NCI-H187 treated with DMSO at 0.1 percent for 48 hours (cell line): ENCODE measurements around the gene DPYSL5.
A peak's percentile ranks its signal among the peaks of the same experiment; 100 is the strongest.
"Not testable (repeated sequence)": the region's sequence is repeated elsewhere in the genome, so short reads cannot be mapped to it uniquely, and the experiment has no call there.

Source experiments
- DNase-seq: peaks from one replicate; lab custom pipeline; 2025; lab: John Stamatoyannopoulos, UW

The DPYSL5 gene

DNA sequence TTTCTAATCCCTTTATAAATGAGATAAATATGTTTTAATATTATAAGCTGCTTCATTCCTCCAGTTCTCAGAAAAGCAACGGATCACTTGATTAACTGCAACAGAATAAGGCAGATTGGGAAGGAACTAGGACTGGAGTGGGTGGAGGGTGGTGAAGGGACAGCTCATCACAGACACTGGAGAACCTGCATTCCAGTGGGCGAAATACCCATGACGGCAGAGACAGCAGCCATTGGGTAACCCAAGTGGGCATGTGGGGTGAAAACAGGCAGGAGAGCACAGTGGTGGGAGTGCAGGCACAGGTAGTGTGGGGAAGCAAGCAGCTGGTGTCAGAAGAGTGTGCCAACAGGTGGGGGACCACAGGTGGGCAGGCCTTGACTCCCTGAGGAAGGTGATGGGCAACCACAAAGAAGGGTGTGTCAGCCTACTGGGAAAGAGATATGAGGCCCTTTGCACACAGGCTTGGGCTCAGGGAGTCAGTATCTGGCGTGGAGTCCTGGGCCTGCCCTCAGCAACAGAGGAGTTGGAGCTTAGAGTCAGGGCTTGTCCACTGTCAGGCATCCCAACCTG is 27.2 kb downstream of the DPYSL5 start:
- no peak for DNase-seq

DNA sequence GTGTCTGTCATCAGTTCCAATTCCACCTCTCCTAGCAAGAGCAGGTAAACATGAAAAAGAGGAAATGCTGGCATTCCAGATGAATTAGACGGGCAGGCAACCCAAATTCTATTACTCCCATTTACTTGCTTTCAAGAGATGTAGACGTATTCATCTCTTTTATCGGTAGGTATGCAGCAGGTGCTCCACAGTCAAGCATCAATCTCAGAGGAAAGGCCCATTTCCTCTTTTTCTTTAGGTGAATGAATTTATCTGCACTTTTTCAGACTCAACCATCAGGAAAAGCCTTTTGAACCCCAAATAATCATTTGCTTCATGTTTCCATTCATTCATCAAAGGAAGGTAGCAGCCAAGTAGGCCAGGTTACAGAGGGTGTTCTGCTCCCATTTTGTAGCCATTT is 27.9 kb downstream of the DPYSL5 start:
- no peak for DNase-seq

DNA sequence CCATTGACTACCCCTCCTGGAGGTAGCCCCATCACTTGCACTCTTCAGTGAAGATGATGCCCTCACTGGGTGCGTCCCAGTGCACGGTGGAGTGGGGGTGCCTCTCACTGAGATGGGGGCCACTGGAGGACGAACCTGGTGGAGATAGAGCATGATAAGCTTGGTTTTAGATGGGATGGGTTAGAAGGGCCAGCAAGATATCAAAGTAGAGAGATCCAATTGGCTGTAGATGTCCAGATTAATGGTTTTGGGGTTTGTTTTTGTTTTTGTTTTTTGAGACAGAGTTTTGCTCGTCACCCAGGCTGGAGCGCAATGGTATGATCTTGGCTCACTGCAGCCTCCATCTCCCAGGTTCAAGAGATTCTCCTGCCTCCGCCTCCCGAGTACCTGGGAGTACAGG is 28.3 kb downstream of the DPYSL5 start:
- DNase-seq = no peak

DNA sequence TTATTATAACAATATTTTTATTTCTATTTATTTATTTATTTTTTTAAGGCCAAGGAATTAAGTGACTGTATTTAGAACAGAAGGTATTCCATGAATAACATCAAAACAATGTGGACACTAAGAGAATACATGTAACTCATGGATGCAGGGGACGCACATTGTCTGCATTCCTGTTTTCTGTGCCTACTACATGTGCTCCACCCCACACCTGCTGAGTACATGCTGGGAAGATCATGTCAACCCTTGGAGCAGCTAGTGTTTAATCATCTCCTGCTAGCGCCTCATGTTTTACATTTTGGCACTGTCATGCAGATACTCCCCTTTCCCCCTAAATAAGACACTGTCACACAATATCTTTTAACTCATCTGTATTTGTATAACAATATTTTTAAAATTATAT is 29.3 kb downstream of the DPYSL5 start:
- DNase-seq = no peak

DNA sequence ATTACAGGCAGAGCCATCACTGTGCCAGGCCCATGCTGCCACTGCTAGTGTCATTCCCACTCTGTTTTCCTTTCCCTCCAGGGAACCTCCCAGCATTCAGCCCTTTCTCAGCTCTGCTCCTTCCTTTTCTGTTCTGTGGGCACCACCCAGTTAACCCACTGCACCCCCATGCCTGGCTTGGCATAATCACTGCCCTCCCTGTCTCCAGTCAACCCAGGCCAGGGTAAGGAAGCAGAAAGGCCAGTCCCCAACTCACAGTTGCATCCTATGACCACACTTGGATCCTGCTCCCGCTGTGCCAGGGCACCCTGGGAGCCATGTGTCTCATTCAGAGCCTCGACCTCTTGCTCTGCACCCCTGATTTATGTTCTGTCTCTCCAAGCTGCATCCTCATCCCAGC is 32.2 kb downstream of the DPYSL5 start:
- DNase-seq = no peak

DNA sequence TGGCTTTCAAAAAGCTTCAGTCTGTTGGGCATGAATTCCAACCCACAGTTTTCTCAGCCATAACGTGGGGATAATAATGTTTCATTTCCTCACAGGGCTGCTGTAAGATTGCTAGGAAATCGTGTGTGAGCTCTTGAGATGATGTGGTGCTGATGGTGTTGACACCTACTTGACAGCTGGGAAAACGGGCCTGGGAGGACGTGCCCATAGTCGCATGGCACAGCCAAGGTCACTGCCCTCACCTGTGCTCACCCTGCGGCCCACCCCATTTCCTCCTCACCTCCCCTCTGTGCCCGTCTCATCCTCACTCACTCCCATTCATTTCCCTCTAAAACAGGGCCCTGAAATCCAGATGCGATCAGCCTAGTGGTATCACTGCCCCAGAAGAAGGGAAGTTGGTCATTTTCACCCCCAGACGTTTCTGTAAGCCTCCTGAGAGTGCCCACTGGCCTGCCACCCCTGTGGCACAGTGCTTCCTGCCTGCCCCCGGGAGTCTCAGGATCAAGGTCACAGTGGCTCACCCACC is 33.0 kb downstream of the DPYSL5 start:
- DNase-seq = no peak

DNA sequence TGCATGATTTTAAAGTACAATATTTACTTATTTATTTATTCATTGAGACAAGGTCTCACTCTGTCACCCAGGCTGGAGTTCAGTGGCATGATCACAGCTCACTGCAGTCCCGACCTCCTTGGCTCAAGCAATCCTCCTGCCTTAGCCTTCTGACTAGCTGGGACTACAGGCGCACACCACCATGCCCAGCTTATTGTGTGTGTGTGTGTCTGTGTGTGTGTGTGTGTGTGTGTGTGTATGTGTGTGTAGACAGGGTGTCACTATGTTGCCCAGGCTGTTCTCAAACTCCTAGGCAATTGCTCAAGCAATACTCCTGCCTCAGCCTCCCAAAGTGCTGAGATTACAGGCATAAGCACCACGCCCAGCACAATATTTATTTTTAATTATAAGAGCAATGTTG is 34.3 kb downstream of the DPYSL5 start:
- DNase-seq = not testable (repeated sequence)

DNA sequence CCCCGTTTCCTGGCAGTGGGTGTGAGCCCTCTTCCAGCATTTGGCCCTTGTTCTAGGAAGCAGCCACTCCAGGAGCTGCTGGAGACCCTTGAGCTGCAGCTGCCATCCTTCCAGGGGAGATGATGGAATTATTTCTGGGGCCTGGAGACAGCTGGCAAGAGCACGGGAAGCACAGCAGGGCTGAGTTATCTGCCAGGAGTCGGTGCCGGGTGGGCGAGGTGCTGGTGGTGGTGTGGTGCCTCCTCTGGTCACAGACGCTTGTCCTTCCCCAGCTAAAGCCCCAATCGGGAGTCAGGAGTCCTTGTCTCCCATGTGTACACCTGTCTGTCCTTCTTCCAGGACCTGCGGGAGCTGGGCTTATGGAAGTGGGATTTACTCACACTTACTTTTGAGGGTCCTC is 36.0 kb downstream of the DPYSL5 start:
- DNase-seq = no peak

DNA sequence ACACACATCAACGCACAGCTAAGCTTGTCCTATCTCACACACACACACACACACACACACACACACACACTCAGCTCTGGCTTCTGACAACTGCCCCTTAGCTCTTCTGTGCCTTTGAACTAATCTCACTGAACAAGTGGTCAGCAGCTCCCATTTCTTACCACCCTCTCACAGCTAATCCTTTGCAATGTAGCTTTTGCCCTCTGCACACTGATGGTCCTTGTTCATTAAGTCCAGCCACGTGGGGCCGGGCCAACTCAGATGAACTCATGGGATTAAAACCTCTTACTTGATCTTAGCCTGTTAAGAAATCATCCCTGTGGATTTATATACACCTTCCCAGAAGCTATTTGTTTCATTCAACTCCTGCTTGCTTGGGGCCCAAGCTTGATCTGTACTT is 36.6 kb downstream of the DPYSL5 start:
- no peak for DNase-seq

DNA sequence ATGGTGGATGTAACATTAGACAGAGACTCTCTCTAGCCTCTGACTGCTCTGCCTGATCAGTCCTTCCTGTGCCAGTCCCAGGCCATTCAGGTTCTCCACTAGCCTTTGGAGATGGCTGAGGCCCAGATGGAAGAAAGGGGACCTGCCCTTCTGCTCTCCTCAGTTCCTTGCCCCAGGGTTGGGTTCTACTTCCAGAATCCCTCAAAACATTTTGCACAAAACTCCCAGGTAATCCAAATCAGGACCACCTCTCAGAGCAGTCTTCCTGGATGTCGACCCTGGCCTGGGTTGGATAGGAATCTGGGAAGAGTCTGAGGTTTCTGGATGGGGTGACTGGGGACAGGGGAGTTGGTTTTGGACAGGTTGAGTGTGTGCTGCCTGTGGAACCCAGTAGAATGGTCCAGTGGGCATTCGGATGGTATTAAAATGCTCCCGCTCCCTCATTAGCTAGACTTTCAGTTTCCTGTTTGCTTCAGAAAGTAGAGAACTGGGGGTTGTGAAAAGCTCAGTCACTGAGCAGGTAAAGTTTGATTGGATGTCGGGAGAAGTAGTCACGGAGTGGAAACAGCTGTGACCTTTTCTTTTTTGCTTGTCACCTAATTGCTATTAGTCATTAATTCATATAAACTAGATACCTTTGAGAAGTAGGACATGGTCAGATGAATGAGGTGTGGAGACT is 37.9 kb downstream of the DPYSL5 start:
- DNase-seq = no peak

DNA sequence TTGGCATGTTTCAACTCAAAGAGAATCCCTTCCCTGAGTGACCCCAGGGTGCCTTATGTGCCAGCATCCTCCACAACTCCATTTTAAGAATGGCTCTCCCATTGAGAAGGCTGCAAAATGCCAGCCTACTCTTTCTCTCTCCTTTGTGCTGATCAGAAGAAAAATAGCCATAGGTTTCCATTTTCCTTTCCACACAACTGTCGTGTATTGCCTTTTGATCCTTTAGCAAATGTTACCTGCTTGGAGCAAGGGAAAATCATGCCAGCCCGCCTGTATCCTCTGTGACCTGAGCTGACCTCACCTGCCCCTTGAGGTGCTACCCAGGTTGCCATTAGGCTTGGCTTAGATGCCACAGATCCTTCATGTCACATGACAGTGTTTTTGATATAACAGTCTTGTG is 38.8 kb downstream of the DPYSL5 start:
- DNase-seq = no peak

DNA sequence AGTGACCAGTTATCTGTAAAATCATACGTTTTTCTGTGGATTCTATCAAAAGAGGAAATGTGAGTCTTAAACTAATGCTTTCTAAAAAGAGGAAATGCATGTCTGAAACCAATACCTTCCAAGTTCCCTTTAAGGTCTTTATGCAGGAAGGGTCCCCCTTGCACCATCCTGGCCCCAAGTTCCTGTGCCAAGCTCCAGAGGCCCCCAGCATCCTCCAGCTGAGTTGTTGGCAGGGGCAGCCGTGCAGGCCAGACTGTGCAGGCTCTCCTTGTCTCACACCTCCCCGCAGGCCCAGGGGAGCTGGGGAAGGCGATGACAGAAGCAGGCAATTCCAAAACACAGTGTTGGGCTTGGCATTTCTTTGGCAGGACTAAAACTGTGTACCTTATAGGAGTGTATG is 39.2 kb downstream of the DPYSL5 start:
- no peak for DNase-seq

DNA sequence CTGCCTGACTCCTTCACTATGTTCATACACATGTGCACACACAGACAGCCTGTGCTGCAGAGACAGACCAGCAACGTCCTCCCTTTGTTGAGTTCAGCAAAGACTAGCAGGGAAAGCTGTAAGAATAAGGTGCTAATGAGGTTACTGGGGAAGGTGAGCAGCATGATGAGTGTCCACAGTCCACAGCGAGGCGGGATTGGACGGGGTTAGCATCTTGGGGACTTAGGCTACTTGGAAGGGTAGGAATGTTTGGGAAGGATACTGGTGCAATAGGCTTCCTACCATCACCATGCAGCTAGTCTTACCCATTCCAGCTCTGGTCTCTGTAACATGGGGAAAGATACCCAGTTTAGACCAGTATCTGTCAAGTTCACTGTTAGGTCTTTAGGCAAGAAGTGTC is 41.9 kb downstream of the DPYSL5 start:
- no peak for DNase-seq

DNA sequence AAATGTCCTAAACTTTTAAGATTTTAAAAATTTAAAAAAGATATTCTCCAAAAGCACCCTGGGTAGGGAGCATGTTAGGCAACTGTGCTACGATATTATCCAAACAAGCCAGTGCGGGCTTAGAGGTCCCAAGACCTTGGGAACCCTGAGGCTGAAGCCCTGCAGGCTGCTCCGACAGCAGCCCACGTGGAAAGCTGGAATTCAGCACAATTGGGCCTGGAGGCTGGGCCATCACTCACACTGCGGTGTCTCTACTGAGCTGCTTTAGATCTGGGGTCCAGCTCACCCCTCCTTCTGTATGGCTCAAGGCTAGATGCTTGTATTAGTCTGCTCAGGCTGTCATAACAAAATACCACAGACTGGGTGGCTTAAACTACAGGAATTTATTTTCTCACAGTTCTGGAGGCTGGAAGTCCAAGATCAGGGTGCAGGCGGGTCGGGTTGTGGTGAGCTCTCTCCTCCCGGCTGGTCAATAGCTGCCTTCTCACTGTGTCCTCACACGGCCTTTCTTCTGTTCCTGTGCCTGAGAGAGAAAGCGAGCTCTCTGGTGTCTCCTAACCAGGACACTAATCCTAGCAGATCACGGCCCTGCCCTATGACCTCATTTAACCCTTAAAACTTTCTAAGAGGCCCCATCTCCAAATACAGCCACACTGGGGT is 42.5 kb downstream of the DPYSL5 start:
- no peak for DNase-seq

DNA sequence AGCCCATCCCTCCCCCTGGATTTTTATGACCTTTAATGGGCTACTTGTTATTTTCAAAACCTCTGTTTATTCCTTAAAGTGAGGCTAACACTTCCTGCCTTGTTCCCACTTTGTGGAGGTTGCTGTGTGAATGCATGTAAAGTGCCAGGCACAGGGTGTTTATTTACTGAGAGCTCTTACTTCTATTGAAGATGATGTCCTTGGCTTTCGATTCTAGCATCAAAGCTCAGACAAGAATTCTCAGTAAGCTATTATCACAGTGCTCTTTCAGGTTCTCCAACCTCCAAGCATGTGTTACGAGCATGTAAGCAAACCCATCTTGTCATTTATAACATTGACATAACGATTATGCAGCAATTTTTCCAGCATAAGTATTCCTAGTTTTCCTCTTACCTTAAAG is 44.2 kb downstream of the DPYSL5 start:
- peak; percentile 86 for DNase-seq

DNA sequence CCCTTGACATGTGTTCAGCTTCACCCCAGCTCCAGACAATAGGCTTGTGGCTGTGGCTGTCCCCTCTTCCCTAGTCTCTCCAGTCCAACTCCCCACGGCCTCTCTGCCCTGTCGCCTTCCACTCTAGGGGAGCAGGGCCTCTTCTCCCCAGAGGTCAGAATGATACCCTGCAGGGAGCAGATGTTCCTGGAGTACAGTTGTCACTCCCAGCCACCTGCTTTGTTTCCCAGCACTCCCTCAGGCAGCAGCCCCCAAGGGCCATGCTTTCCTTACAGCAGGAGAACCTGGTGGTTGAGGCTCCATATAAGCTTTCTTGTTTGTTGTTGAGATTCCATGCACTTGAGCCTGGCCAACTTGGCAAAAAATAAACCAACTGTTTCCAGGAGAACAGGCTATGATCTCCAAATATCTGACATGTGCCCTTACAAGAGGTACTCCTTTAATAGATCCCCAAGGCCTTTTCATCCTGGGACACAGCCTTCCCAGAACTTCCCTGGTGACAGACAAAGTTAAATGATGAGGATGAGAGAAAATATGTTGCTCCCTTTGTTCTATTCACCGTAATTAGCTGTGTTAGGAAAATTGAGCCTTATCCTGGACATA is 45.1 kb downstream of the DPYSL5 start:
- DNase-seq = peak; percentile 21

DNA sequence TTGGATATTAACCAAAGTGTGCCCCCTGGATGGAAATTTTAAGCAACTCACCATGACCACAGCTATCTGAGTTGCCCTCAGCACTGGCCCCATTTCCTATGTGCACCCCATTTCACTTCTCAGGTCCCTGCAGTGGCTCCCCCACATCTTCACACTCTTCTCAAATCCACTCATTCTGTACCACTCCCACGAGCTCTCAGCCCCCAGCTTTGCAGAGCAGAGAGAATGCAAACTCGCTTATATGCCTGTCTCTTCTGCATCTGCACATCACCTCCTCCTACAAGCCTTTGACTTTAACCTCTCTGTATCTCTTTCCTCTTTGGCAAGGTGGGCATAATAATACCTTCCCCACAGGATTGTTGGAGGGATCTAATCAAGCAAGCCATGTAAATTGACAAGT is 46.2 kb downstream of the DPYSL5 start:
- no peak for DNase-seq

DNA sequence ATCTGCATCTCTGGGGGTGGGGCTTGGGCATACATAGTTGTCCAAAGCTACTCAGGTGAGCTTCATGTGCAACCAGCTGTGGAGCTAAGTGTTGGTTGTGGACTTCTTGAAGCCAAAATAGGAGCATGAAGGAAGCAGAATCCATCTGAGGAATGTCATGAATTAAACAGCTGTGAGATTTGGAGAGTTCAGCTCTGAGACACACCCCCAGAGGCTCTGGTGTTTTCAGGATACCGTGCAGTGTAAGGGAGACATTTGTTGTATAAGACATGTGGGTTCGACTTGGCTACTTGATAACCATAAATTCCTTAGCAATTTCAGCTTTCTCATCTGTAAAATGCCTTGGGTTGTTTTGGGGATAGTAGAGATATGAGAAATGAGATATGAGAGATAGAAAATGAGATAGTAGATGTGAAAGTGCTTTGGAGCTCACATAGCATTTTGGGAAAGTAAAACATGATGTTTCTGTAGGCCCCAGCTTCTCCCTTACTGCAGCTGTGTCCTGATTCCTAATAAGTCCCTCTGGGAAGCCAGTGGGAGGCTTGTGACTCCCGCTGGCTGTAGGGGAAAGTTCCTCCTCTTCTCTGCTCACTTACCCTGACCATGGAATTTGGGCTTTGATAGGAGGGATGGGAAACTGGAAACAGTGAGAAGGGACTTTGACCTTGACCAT is 50.0 kb downstream of the DPYSL5 start:
- DNase-seq = no peak

DNA sequence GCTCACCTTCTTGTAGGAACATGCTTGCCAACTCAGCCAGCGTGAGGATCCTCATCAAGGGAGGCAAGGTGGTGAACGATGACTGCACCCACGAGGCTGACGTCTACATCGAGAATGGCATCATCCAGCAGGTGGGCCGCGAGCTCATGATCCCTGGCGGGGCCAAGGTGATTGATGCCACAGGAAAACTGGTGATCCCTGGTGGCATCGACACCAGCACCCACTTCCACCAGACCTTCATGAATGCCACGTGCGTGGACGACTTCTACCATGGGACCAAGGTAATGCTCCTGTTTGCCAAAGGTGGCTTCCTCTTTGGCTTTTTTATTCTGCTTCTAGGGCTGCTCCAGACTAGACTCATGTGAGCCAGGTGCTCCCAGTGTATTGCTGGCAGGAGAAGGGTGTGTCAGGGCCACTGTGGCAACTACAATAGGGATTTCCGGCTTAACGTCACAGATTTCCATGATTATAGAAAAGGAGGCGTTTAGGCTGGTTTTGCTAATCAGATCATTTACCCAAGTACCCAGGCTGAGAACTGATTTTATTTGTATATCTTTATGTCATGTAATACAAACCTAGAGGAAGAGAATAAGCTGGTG is 50.6 kb downstream of the DPYSL5 start:
- no peak for DNase-seq

DNA sequence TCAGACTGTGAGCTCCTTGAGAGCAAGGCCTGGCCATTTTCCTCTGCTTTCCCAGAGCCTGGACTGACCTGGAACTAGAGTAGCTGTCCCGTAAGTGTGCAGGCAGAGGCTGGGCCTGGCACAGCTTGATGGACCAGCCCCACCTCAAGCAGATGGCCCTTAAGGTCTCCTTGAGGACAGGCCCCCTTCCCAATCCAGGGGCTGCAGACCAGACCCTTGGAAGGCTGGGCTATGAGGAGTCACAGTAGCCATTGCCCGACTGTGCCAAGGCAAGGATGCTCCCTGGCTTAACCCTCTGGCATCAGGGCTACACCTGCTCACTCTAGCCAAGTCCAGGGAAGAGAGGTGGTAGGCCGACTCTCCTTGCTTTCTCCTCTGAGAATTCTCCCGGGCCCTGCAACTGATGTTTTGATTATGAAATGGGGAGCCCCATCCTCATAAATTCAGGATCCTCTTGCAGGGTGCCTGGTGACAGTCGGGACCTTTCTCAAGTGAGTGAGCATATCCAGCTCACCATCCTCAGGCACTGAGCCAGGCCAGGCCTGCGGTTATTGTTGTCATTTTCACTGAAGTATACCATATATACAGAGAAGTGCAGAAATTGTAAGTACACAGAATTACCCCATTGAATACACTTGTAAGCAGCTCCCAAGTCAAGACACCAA is 51.7 kb downstream of the DPYSL5 start:
- no peak for DNase-seq

DNA sequence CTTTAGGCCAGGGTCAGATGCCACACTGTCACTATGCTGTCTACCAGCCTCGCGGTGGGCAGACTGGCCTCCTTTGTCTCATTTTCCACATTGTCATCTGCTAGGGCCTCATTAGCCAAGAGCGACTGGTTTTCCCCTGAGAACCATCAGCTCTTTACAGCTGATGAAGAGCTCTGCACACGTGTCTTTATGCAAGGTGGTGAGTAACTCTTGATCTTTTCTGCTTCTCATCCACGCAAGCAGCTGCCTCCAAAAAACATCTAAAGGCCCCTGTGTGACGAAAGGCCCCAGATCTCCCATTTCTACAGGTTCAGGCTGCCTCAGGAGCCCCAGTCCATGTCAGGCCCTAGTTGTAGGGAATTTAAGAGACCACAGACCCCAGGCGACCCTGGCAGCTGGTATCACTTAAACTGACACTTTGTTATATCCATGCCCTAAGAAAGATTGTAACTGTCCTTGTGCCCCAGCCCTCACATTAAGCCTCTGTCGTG is 52.9 kb downstream of the DPYSL5 start:
- peak; percentile 66 for DNase-seq
